T-helper 17 cell (primary cell): ENCODE measurements around the gene CALHM2. TPM values are rescaled to one million over a fixed set of nuclear protein-coding genes. Genes with fewer than 3 reads are reported as not detected.

Experiments used
- ATAC-seq: fragments of 150-1000 bp; cut with Tn5 transposase; 2 replicates; pipeline ENCODE4 v1.10.0; 2021; ENCODE audit warnings: mild to moderate bottlenecking, moderate library complexity
- DNase-seq, 3 donors: peaks; one replicate each; pipeline versions ENCODE4 v3.0.0 to v3.0.0-alpha.2; 2020 to 2021
- H3K9me3 ChIP-seq: one replicate; pipeline ENCODE4 v1.7.0; 2013; ENCODE audit warnings: low read length, mild to moderate bottlenecking; ENCODE audit not compliant: control insufficient read depth, poor library complexity, severe bottlenecking
- H3K27ac Mint-ChIP-seq: one replicate; pipeline ENCODE4 v1.8.0; 2022; ENCODE audit warnings: mild to moderate bottlenecking, moderate library complexity, mixed read lengths
- H3K27me3 Mint-ChIP-seq: one replicate; pipeline ENCODE4 v1.8.0; 2022; ENCODE audit warnings: mixed read lengths
- H3K36me3 Mint-ChIP-seq: one replicate; pipeline ENCODE4 v1.8.0; 2022; ENCODE audit warnings: low read depth, mixed read lengths
- H3K4me1 Mint-ChIP-seq: one replicate; pipeline ENCODE4 v1.8.0; 2022; ENCODE audit warnings: mild to moderate bottlenecking, mixed read lengths
- H3K4me3 Mint-ChIP-seq: one replicate; pipeline ENCODE4 v1.8.0; 2022; ENCODE audit warnings: mild to moderate bottlenecking, moderate library complexity, mixed read lengths
- total RNA-seq, 4 donors: library from RNA in 2 of 4; stranded (reverse) in 2 of 4; gene quantifications; one replicate each; pipeline ENCODE4 v1.2.3 and lab custom pipeline; 2022 to 2026

CALHM2 gene
- total RNA-seq, 2 donors from 2014 or later, result 15.5 to 23.6 TPM

DNA sequence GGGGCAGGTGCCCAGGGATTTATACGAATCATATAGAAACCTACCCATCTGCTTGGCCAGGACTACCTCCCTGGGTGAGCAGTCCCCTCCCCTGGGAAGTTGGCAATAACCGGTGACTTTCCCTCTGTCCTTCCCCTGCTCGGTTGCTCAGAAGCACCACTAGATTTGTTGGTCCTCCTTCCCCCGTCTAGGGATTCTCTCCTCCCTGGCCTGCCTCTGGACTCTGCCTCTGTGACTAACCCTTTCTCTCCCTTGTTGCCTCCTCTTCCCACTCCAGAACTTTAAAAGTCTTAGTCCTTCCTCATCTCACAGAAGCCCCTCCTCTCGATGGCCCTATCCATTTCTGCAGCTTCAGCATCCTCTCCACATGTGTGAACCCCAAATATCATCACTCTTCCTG lies 17.0 kb upstream of the CALHM2 start:
- H3K9me3 ChIP-seq, result no peaks in the 10 kb centered on the region
- no peaks in the 10 kb centered on the region for H3K36me3 Mint-ChIP-seq
- no peaks in the 10 kb centered on the region for H3K27me3 Mint-ChIP-seq
- H3K27ac Mint-ChIP-seq, result peak overlapping the region; percentile 82
- no peak overlapping the region for H3K4me3 Mint-ChIP-seq
- DNase-seq (no peak), ATAC-seq (no peak)
- peaks cover 38% of the 10 kb centered on the region for H3K4me1 Mint-ChIP-seq

DNA sequence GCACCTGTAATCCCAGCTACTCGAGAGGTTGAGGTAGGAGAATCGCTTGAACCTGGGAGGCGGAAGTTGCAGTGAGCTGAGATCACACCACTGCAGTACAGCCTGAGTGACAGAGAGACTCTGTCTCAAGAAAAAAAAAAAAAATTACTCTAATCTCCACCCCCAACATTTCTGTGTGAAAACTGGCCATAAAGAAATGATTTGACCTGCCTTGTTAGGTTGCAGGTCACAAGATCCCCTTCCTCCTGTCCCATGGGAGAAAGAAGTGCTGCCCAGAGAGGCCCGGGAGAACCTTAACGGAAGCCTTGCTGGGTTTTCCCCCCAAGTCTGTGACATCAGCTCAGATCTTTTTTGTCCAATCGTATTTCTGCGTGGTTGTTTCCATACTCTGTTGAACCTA lies 15.2 kb upstream of the CALHM2 start:
- Mint-ChIP-seq H3K27me3 (no peaks in the 10 kb centered on the region), H3K4me1 (peaks cover 35% of the 10 kb centered on the region), H3K36me3 (no peaks in the 10 kb centered on the region), H3K4me3 (no peak overlapping the region), H3K27ac (no peak overlapping the region)
- H3K9me3 ChIP-seq, result no peaks in the 10 kb centered on the region
- DNase-seq (no peak), ATAC-seq (no peak)

DNA sequence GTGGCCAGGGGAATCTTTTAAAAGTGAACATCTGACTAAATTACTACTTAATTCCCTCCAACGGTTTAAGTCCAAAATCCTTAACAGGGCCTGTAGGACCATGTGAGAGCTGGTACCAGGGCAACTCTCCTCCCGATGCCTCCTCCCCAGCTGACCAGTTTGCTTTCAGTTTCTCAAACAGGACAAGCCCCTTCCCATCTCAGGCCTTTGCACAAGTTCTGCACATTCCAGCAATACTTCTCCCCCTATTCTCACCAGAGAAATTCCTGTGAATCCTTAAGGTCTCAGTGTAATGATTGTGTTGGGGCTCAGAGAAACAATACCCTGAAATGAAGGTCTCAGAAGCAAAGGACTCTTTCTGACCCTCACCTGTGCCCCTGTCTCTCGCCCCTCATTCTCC lies 14.6 kb upstream of the CALHM2 start:
- DNase-seq (no peak), ATAC-seq (no peak)
- no peaks in the 10 kb centered on the region for H3K9me3 ChIP-seq
- Mint-ChIP-seq H3K4me1 (peaks cover 32% of the 10 kb centered on the region), H3K27me3 (no peaks in the 10 kb centered on the region), H3K27ac (peak overlapping the region; percentile 4), H3K4me3 (no peak overlapping the region), H3K36me3 (no peaks in the 10 kb centered on the region)

DNA sequence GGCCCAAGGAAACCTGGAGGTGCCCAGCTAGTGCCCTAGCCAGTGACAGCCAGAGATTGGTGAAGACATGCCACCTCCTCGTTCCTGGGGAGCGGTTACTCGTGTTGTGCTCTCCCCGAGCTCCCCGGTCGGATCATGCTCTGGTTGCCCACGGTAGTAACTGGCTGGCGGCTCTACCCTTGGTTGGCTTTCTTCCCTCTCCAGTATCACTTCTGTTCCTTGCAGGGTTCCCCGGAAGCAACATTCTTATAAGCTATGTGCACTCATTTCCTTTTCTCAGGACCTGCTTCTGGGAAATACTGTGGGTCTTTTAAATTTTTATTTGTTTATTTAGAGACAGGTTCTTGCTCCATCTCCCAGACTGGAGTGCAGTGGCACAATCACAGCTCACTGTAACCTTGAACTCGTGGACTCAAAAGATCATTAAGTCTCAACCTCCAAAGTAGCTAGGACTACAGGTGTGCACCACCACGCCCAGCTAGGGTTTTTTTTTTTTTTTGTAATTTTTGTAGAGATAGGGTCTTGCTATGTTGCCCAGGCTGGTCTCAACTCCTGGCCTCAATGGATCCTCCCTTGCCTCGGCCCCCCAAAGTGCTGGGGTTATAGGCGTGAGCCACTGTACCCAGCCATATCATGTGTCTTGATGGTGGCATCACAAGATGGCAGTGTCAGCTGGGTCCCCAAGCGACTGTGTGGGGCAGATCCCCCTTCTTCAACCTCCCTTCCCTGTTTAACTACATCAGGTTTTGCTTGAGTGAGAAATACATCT lies 13.4 kb upstream of the CALHM2 start:
- no peak overlapping the region for H3K27ac Mint-ChIP-seq
- H3K4me1 Mint-ChIP-seq, result peaks cover 25% of the 10 kb centered on the region
- H3K36me3 Mint-ChIP-seq, result no peaks in the 10 kb centered on the region
- H3K27me3 Mint-ChIP-seq, result no peaks in the 10 kb centered on the region
- ATAC-seq (no peak), DNase-seq (no peak)
- no peak overlapping the region for H3K4me3 Mint-ChIP-seq
- no peaks in the 10 kb centered on the region for H3K9me3 ChIP-seq

DNA sequence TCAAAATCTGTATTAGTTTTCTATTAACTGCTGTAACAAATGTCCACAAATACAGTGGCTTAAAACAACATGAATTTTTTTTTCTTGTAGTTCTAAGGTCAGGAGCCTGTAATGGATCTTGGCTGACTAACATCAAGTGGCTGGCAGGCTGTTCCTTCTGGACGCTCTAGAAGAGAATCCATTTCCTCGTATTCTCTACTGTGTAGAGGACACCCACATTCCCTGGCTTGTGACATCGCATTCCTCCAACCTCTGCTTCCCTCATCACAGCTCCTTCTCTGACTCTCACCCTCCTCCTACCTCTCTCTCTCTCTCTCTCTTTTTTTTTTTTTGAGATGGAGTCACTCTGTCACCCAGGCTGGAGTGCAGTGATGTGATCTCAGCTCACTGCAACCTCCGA lies 11.3 kb upstream of the CALHM2 start:
- H3K27ac Mint-ChIP-seq, result no peak overlapping the region
- ATAC-seq, result no peak

DNA sequence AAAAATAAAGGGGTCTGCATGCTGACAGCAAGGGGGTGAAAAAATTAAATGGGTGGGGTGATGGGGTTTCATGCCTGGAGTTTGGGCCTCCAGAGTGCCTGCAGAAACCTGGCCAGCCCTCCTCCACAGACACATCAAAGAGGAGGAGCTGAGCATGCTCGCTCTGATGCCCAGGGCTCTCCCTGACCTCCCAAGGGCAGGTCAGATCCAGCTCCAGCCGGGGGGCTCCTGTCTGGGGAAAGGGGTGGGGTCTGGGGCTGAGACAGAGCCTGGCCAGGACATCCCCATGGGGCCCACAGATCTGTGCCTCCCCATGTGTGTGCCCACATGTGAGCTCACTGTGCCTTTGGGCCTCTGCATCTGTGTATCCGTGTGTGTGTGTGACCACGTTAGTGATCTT lies 7.4 kb upstream of the CALHM2 start:
- DNase-seq, result no peak
- Mint-ChIP-seq H3K4me1 (peaks cover 11% of the 10 kb centered on the region), H3K27me3 (no peaks in the 10 kb centered on the region), H3K27ac (no peak overlapping the region), H3K4me3 (peak overlapping the region; percentile 31), H3K36me3 (no peaks in the 10 kb centered on the region)
- H3K9me3 ChIP-seq, result no peaks in the 10 kb centered on the region
- no peak for ATAC-seq

More for the DNA sequence above, 11.3 kb upstream of the CALHM2 start:
- Mint-ChIP-seq H3K27me3 (no peaks in the 10 kb centered on the region), H3K4me3 (no peak overlapping the region), H3K4me1 (peaks cover 25% of the 10 kb centered on the region), H3K36me3 (no peaks in the 10 kb centered on the region)
- H3K9me3 ChIP-seq, result no peaks in the 10 kb centered on the region
- DNase-seq, result no peak

DNA sequence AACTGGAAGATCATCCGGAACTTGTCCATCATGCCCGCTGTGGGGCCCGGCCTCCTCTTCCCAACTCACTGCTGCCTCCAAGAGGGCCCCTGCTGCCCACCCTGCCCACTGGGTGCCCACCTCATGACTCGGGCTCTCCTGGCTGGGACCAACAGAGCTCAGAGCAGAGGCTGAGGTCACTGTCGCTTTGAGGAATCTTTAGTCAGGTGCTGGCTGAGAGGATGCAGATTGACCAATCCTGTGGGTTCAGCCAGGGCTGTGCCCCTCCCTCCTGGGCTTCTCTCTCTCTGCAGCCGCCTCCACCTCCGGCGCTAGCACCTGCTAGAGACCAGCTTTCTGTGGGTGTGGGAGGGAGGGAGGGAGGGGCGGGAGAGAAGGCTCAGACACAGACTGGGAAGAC lies 6.5 kb upstream of the CALHM2 start, which contains the start of gene CALHM1:
Gene CALHM1, minus strand, starts transcription at position 181 of the 400 bp plus-strand sequence. Its CDS starts 149 bp downstream, at position 32.
- DNase-seq (no peak), ATAC-seq (no peak)
- Mint-ChIP-seq H3K36me3 (no peaks in the 10 kb centered on the region), H3K4me1 (peaks cover 13% of the 10 kb centered on the region), H3K4me3 (peak within 1 kb of the TSS; percentile 31), H3K27me3 (no peaks in the 10 kb centered on the region), H3K27ac (no peak within 1 kb of the TSS)
- no peaks in the 10 kb centered on the region for H3K9me3 ChIP-seq

DNA sequence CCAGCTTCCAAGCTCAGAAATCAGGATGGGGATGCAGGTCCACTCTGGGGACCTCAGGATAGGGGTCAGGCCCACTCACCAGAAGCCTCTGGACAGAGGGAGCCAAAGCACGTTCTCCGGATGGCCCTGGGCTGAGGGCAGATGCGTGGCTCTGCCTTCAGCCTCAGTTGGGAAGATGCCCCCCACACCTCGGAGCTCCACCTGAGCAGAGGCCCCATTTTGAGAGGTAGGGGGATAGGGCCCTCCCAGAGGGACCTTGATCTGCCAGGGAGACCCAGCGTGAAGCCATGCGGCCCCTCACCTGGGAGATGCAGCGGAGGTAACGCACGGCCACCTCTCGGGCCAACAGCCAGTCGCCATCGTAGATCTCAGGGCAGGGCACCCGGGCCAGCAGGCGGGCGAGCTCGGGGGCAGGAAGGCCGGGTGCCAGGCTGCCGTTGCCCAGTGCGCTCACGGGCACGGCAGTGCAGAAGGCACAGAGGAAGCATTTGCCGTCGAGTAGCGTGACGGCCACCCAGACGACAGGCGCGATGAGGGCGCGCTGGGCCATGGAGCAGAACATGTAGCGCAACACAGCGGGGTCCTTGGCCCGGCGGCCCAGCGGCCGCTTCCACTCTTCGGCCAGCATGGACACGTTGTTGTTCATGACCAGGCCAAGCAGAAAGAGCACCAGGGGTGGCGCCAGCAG lies 5.9 kb upstream of the CALHM2 start:
- H3K4me1 Mint-ChIP-seq, result peaks cover 17% of the 10 kb centered on the region
- no peak for ATAC-seq
- no peak overlapping the region for H3K4me3 Mint-ChIP-seq
- no peak overlapping the region for H3K27ac Mint-ChIP-seq
- no peak for DNase-seq
- H3K36me3 Mint-ChIP-seq, result no peaks in the 10 kb centered on the region
- no peaks in the 10 kb centered on the region for H3K27me3 Mint-ChIP-seq
- no peaks in the 10 kb centered on the region for H3K9me3 ChIP-seq

DNA sequence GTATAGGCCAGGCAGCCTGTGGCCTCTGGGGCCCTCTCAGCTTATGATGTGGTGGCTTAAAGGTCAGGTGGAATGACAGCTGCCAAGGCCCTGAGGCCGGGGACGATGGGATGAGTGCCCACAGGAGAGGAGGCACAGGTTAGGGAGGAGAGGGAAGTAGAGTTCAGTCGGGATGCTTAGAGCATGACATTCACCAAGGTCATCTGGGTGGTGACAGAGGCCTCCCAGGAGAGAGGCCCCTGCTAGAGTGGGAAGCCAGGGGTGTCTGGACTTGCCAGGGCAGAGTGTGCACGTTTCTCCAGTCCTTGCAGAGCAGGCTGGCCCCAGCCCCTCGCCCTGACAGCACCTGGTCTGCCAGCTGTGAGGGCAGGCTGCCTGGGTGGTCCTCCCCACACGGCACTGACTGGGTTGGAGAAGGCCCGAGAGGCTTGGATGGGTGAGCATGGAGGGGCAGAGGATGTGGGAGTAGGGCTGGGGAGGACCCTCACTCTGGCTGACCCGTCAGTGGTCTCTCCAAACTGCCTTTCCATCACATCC lies 5.1 kb upstream of the CALHM2 start:
- ATAC-seq (no peak), DNase-seq (no peak)
- no peak overlapping the region for H3K4me3 Mint-ChIP-seq
- no peaks in the 10 kb centered on the region for H3K36me3 Mint-ChIP-seq
- peak overlapping the region; percentile 53 for H3K27ac Mint-ChIP-seq
- H3K9me3 ChIP-seq, result no peaks in the 10 kb centered on the region
- no peaks in the 10 kb centered on the region for H3K27me3 Mint-ChIP-seq
- peaks cover 23% of the 10 kb centered on the region for H3K4me1 Mint-ChIP-seq

DNA sequence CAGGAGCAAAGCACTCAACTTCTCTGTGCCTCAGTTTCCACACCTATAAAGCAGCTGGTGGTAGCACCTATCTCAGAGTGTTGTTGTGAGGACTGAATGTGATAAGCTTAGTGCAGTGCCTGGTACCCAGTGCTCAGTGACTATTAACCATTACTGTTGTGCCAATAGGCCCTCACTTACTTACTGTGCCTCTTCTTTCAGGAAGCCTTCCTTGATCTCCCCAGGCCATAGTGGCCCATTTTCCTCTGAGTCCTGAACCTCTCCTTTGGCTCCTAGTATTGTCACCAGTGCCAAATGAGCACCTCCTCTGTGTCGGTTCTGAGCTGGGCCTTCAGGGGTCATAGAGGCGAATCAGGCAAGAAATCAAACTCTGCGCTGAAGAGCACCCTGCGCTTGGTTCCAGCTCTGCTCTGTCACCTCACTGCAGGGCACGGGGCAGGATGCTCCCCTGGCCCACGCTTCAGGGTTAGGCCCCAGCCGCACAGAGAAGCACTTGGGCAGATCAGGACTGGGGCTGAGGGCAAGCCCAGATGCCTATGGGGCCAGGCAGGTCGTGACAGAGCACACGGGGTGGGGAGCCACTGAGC lies 4.0 kb upstream of the CALHM2 start:
- Mint-ChIP-seq H3K4me3 (no peak overlapping the region), H3K36me3 (no peaks in the 10 kb centered on the region), H3K4me1 (peaks cover 26% of the 10 kb centered on the region), H3K27me3 (no peaks in the 10 kb centered on the region), H3K27ac (no peak overlapping the region)
- H3K9me3 ChIP-seq, result no peaks in the 10 kb centered on the region
- ATAC-seq (no peak), DNase-seq (no peak)

DNA sequence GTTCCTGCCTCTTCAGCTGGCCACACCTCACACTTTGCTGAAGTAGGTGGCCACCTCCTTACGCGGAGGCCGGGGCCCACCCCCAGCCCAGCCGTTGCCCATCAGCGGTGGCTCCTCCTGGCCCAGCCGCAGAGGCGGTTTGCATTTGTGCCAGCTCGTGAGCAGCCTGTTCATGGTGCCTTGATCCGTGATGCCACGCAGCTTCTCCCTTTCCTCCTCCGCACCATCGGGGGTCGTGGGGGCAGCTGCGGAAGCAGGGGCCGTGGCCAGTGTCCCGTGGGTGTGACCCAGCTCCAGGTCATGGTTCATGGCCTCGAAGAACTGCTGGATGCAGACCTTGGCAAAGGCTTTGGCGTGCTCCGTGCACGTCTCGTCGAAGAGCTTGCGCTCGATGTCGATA lies 3.1 kb upstream of the CALHM2 start:
- no peaks in the 10 kb centered on the region for H3K9me3 ChIP-seq
- Mint-ChIP-seq H3K4me3 (no peak overlapping the region), H3K36me3 (no peaks in the 10 kb centered on the region), H3K4me1 (peaks cover 35% of the 10 kb centered on the region), H3K27ac (no peak overlapping the region), H3K27me3 (no peaks in the 10 kb centered on the region)
- ATAC-seq (no peak), DNase-seq (no peak)

DNA sequence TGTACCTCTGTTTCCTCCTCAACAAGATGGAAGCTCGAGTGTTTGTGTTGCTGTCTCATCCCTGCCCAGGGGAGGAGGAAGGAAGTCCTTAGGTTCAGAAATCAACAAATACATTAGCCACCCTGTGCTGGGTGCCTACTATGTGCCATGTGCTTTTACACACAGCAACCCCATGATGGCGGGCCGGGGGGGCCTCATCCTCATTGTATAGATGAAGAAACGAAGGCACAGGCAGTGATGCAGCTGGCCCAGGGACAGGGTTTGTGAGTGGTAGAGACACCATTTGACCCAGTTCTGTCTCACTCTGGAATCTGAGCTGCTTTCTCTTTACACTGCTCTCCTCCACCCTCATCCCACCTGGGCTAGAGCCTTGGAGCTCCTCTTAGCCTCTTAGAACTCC lies 1.9 kb upstream of the CALHM2 start:
- DNase-seq, result no peak
- no peaks in the 10 kb centered on the region for H3K27me3 Mint-ChIP-seq
- no peak for ATAC-seq
- H3K36me3 Mint-ChIP-seq, result peaks cover 8% of the 10 kb centered on the region
- no peaks in the 10 kb centered on the region for H3K9me3 ChIP-seq
- H3K4me3 Mint-ChIP-seq, result peak overlapping the region; percentile 95
- peaks cover 42% of the 10 kb centered on the region for H3K4me1 Mint-ChIP-seq
- H3K27ac Mint-ChIP-seq, result no peak overlapping the region

DNA sequence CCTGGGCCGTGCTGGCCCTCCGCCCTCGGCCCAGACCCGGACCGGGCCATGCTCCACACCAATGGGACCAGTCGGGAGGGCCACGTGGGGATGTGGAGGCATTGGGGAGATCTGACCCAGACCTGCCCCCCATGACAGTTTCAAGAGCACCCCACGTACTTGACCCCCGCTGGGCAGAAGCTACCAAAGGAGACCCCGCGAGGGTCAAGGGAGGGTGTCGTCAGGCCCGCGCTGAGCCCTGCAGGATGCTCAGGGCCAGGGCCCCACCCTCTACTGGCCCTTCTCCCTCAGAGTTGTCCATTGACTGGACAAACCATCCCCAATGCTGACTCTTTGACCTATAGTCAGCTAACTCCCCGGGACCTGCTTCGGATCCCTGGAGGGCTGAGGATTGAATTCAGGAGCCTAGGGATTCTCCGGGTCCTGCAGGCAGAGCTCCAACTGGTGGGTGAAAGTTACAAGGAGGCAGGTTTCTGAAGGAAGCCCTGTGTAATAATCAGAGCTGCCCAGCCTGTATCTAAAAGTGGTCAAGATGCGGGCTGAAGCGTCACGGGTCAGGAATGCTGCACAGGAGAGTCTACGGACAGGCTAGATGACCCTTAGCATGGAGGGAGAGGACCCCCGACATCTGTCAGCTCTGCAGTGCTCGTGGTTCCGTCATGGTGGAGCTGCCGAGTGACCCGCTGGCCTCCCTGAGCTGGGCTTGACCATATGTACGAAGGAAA lies 498 bp upstream of the CALHM2 start:
- Mint-ChIP-seq H3K27me3 (no peaks in the 10 kb centered on the region), H3K4me1 (peaks cover 54% of the 10 kb centered on the region), H3K4me3 (peak overlapping the region; percentile 95), H3K36me3 (peaks cover 15% of the 10 kb centered on the region), H3K27ac (peak overlapping the region; percentile 97)
- no peak for DNase-seq
- ATAC-seq, result no peak
- no peaks in the 10 kb centered on the region for H3K9me3 ChIP-seq
